ENCODE data around the gene ENOX2. TPM values are rescaled to one million over a fixed set of nuclear protein-coding genes. Genes with fewer than 3 reads are reported as not detected.

Gene ENOX2
- total RNA-seq, 2 experiments from 2014 or later, result 9.6 to 12.0 TPM

DNA sequence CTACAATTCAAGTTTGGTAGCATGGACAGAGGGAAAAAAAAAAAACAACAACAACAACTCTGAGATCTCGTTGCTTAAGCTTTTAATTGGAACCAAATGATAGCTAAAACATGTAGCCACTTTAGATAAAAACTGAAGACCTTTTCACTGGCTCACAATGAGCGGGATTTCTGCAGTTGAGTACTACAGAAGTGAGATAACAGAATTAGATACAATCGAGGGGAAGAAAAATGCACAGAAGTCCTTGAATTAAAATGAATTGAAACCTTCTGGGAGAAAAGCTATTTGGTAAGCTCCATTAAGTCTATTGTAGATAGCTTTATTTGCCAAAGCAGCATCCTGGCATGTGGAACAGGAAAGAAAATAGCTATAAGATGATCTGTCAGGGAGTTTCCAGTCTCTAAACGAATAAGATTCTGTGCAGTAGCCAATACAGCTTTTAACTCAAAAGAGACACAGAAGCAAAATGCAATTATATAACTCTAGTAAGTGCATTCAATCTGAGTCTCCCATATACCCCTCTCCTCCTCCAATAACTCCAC is 248.5 kb downstream of the ENOX2 start:
- TF ChIP-seq, protein P1, sequence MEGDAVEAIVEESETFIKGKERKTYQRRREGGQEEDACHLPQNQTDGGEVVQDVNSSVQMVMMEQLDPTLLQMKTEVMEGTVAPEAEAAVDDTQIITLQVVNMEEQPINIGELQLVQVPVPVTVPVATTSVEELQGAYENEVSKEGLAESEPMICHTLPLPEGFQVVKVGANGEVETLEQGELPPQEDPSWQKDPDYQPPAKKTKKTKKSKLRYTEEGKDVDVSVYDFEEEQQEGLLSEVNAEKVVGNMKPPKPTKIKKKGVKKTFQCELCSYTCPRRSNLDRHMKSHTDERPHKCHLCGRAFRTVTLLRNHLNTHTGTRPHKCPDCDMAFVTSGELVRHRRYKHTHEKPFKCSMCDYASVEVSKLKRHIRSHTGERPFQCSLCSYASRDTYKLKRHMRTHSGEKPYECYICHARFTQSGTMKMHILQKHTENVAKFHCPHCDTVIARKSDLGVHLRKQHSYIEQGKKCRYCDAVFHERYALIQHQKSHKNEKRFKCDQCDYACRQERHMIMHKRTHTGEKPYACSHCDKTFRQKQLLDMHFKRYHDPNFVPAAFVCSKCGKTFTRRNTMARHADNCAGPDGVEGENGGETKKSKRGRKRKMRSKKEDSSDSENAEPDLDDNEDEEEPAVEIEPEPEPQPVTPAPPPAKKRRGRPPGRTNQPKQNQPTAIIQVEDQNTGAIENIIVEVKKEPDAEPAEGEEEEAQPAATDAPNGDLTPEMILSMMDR (IDR thresholded peaks at IDR 0.05), result no peak
- ATAC-seq (no peak), DNase-seq (no peak)
- ChIA-PET CTCF (no interaction called here), POLR2A (no interaction called here)
- Mint-ChIP-seq H3K4me1 (ENCODE audit: low read depth) (no peaks in the 10 kb centered on the region), H3K27ac (no peak overlapping the region), H3K27me3 (no peaks in the 10 kb centered on the region), H3K9me3 (no peaks in the 10 kb centered on the region), H3K4me3 (no peak overlapping the region), H3K36me3 (ENCODE audit: low read depth) (peaks cover 12% of the 10 kb centered on the region)
- intact Hi-C loops (cut with micrococcal nuclease), result no loop called here

DNA sequence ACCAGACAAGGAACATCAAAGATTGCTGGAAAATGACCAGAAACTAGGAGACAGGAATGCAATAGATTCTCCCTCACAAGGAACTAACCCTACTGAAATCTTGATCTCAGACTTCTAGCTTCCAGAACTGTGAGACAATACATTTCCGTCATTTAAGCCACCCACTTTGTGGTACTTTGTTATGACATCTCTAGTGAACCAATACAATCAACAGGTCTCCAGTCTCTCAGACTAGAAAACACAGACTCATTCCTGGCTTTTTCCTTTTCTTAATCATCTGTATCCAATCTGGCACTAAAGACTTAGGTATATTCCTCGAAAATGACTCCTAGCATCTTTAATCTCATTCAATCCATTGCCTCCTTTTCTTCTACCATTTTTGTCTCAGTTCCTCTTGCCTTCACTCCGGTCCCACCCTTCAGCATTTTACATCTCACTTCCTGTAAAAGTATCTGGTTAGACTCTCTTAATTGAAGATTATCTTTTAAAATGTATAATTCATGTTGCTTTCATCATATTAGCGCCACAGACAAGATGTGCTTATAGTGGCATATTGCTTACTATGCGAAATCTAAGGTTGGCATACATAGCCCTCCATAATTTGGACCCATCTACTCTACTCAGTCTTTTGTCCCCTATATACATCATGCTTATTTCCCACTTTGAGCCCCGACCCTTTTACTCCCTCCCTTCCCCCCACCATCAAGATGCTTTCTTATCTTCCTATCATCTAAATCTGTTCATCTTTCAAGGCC is 250.0 kb downstream of the ENOX2 start:
- Mint-ChIP-seq H3K27ac (no peak overlapping the region), H3K27me3 (no peaks in the 10 kb centered on the region), H3K36me3 (ENCODE audit: low read depth) (peaks cover 11% of the 10 kb centered on the region), H3K4me3 (no peak overlapping the region), H3K4me1 (ENCODE audit: low read depth) (no peaks in the 10 kb centered on the region), H3K9me3 (no peaks in the 10 kb centered on the region)
- POLR2A ChIA-PET, result no interaction called here
- DNase-seq (no peak), ATAC-seq (no peak)
- intact Hi-C loops (cut with micrococcal nuclease), result no loop called here
- CTCF ChIA-PET, result no interaction called here
- TF ChIP-seq, protein P1 (IDR thresholded peaks at IDR 0.05), result no peak

DNA sequence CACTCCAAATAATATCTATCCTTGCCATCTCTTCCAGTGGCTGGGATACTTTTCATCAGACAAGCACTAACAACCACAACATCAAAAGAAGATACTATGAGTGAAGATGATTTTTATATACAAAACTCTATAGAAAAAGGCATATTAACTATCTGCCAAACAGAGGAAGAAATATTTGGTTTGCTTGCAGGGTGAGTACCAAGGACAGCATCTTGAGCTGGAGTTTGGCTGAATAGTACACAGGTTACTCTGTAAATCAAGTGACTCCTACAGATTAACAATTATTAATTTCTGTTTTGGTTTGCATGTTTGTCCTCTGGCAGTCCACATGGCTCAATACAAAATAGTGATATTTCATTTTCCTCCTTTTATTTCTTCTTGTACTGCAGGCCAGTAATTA is 253.3 kb downstream of the ENOX2 start:
- ChIA-PET CTCF (no interaction called here), POLR2A (no interaction called here)
- TF ChIP-seq, protein P1 (IDR thresholded peaks at IDR 0.05), result no peak
- DNase-seq (no peak), ATAC-seq (no peak)
- H3K4me1 Mint-ChIP-seq (ENCODE audit: low read depth), result no peaks in the 10 kb centered on the region
- H3K4me3 Mint-ChIP-seq, result no peak overlapping the region
- H3K27me3 Mint-ChIP-seq, result no peaks in the 10 kb centered on the region
- H3K27ac Mint-ChIP-seq, result no peak overlapping the region
- no peaks in the 10 kb centered on the region for H3K9me3 Mint-ChIP-seq
- peaks cover 5% of the 10 kb centered on the region for H3K36me3 Mint-ChIP-seq (ENCODE audit: low read depth)
- intact Hi-C loops (cut with micrococcal nuclease), result no loop called here

DNA sequence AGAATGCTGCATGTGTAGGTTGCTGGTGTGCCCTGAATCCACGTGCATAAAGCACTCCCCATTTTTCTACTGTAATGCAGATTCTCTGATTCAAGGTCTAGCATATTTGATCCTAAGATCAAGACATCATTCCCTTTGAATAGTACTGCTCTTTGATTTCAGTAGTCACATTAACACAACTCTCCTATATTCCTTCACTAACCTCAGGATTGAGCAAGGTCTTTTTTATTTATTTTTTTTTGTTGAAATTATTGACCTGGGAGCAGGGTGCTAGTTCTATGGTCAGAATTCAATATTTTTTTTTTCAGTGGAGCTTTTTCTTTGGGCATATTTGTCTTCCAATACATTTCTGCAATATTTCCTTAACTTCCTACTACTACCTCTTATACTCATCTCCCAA is 255.5 kb downstream of the ENOX2 start:
- no peak overlapping the region for H3K27ac Mint-ChIP-seq
- CTCF ChIA-PET, result no interaction called here
- TF ChIP-seq, protein P1 (IDR thresholded peaks at IDR 0.05), result no peak
- POLR2A ChIA-PET, result no interaction called here
- intact Hi-C loops (cut with micrococcal nuclease), result no loop called here
- H3K4me1 Mint-ChIP-seq (ENCODE audit: low read depth), result no peaks in the 10 kb centered on the region
- no peaks in the 10 kb centered on the region for H3K9me3 Mint-ChIP-seq
- peaks cover 5% of the 10 kb centered on the region for H3K36me3 Mint-ChIP-seq (ENCODE audit: low read depth)
- no peak overlapping the region for H3K4me3 Mint-ChIP-seq
- H3K27me3 Mint-ChIP-seq, result no peaks in the 10 kb centered on the region
- ATAC-seq (no peak), DNase-seq (no peak)

DNA sequence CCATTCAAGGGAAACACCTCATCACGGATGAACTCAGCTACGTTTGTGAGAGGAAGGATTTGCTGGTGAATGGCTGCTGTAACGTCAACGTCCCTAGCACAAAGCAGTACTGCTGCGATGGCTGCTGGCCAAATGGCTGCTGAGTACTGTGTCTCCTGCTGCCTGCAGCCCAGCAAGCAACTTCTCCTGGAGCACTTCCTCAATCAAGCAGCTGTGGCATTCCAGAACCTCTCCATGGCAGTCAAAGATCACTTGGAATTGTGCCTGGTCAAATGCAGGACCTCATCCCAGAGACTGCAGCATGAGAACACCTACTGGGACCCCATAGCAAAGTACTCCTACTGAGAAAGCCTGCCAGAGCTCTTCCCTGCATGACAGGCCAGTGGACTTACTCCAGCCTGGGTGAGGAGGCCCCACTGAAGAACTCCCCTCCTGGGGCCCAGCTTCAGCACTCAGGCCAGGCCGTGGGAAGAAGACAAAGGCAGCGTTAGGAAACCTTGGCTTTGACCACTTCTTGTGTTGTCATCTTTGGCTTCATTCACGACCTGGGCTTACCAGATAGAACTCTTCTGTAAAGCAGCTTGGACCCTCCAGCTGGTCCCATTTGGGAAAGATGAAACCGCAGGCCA is 256.9 kb downstream of the ENOX2 start:
- TF ChIP-seq, protein P1 (IDR thresholded peaks at IDR 0.05), result no peak
- no peaks in the 10 kb centered on the region for H3K9me3 Mint-ChIP-seq
- no peaks in the 10 kb centered on the region for H3K27me3 Mint-ChIP-seq
- ChIA-PET POLR2A (no interaction called here), CTCF (no interaction called here)
- no peak overlapping the region for H3K4me3 Mint-ChIP-seq
- intact Hi-C loops (cut with micrococcal nuclease), result no loop called here
- H3K36me3 Mint-ChIP-seq (ENCODE audit: low read depth), result peaks cover 6% of the 10 kb centered on the region
- peaks cover 1% of the 10 kb centered on the region for H3K4me1 Mint-ChIP-seq (ENCODE audit: low read depth)
- no peak for DNase-seq
- no peak overlapping the region for H3K27ac Mint-ChIP-seq
- no peak for ATAC-seq

Measured in activated CD8-positive, alpha-beta T cell treated with anti-CD3 and anti-CD28 coated beads for 36 hours (primary cell).